SK-N-SH treated with all-trans-retinoic acid at 6 μM for 48 hours (cell line): Measurements from ENCODE around the gene TTLL13.

Source experiments
- CSDC2 ChIP-seq: fragments of 250-450 bp; sonication (Bioruptor Pico); IDR thresholded peaks from 2 replicates; pipeline ENCODE4 v1.5.0; 2020; ENCODE audit warnings: mild to moderate bottlenecking, moderate library complexity
- ZNF70 ChIP-seq: fragments of 450-650 bp; formaldehyde crosslinking; IDR thresholded peaks from 2 replicates; pipeline ENCODE4 v1.5.0; 2020; ENCODE audit warnings: mild to moderate bottlenecking, moderate library complexity
- TF ChIP-seq, protein P1 (sequence below): fragments of 250-450 bp; sonication (Bioruptor Pico); IDR thresholded peaks from 2 replicates; pipeline ENCODE4 v1.5.1; 2021; ENCODE audit warnings: mild to moderate bottlenecking, moderate library complexity
- TF ChIP-seq, protein P2 (sequence below): fragments of 250-450 bp; sonication (Bioruptor Pico); IDR thresholded peaks from 2 replicates; pipeline ENCODE4 v1.8.0; 2020; ENCODE audit warnings: mild to moderate bottlenecking, moderate library complexity, borderline replicate concordance

GRCh38 chr15:90230071-90230494 lies 19.3 kb upstream of the TTLL13 start:
- TF ChIP-seq ZNF70 (CRISPR knock-in tag) (no peak), CSDC2 (no peak)
- TF ChIP-seq, protein P1, sequence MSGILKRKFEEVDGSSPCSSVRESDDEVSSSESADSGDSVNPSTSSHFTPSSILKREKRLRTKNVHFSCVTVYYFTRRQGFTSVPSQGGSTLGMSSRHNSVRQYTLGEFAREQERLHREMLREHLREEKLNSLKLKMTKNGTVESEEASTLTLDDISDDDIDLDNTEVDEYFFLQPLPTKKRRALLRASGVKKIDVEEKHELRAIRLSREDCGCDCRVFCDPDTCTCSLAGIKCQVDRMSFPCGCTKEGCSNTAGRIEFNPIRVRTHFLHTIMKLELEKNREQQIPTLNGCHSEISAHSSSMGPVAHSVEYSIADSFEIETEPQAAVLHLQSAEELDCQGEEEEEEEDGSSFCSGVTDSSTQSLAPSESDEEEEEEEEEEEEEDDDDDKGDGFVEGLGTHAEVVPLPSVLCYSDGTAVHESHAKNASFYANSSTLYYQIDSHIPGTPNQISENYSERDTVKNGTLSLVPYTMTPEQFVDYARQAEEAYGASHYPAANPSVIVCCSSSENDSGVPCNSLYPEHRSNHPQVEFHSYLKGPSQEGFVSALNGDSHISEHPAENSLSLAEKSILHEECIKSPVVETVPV, result no peak
- TF ChIP-seq, protein P2, sequence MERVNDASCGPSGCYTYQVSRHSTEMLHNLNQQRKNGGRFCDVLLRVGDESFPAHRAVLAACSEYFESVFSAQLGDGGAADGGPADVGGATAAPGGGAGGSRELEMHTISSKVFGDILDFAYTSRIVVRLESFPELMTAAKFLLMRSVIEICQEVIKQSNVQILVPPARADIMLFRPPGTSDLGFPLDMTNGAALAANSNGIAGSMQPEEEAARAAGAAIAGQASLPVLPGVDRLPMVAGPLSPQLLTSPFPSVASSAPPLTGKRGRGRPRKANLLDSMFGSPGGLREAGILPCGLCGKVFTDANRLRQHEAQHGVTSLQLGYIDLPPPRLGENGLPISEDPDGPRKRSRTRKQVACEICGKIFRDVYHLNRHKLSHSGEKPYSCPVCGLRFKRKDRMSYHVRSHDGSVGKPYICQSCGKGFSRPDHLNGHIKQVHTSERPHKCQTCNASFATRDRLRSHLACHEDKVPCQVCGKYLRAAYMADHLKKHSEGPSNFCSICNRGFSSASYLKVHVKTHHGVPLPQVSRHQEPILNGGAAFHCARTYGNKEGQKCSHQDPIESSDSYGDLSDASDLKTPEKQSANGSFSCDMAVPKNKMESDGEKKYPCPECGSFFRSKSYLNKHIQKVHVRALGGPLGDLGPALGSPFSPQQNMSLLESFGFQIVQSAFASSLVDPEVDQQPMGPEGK (CRISPR knock-in tag), result no peak
